Activated CD4-positive, alpha-beta T cell treated with anti-CD3 and anti-CD28 coated beads, Interleukin-2, amount 50 U/mL, for 4 hours (primary cell): ENCODE measurements around the gene VIPAS39.
A peak's percentile ranks its signal among the peaks of the same experiment; 100 is the strongest.

Source experiments
- DNase-seq, 2 experiments: peaks; one replicate each; pipeline ENCODE4 v3.0.0-alpha.2; 2020

VIPAS39 gene

DNA sequence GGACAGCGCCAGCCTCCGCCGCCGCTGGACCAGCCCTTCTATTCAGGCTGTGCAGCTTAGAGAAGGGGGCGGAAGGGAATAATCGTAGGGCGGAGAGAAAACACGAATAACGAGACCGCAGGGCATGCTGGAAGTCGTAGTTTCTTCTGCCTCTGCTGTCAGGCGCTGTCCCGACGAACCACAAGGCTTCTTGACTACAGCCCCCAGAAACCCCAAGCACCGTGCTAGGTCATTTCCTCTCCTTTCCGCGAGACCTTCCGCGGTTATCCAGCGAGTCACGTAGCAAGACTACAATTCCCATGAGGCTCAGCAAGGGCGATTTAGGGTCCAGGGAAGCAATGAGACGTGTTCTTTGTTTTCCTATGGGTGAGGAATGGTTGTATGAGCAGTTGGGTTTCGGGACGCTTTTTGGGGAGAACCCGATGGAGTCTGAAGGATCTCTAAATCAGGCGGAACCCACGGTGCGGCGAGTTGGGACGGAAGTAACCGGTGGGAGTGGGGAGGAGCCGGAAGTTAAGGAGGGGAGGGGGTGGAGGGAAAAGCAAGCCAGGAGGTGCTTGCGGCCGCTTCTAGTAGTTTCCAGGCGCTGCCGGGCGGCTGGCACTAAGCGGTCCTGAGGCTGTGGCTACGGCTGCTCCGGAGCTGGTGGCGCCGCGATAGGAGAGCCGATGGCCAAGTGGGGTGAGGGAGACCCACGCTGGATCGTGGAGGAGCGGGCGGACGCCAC is at the start of gene VIPAS39, which contains the start of gene AHSA1:
VIPAS39 (minus strand) TSS at position 80 of the 727 bp plus-strand sequence. CDS start 3,499 bp downstream, outside the sequence.
AHSA1 (plus strand) TSS at position 572 of the 727 bp plus-strand sequence; CDS start at position 669, 97 bp downstream.
- DNase-seq, result peak; percentile 88 to 91

DNA sequence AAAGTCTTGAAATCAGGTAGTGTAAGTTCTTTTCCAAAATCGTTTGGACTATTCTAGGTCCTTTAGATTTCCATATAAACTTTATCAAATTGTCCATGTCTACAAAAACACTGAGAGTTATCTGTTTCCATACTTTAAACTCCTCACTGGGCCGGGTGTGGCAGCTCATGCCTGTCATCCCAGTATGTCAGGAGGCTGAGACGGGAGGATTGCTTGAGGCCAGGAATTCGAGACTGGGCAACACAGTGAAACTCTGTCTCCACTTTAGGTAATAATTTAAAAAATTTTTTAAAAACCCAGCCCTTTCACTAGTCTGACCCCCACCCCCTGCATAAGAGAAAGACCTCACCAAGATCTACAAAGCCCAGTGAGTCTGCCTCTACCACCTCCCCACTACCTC is 47.6 kb upstream of the VIPAS39 start:
- no peak for DNase-seq

- no peak for DNase-seq
Measured at GRCh38 chr14:77503138-77503537, 45.7 kb upstream of the VIPAS39 start.

GRCh38 chr14:77502109-77502782 is 44.8 kb upstream of the VIPAS39 start:
- DNase-seq, result no peak

DNA sequence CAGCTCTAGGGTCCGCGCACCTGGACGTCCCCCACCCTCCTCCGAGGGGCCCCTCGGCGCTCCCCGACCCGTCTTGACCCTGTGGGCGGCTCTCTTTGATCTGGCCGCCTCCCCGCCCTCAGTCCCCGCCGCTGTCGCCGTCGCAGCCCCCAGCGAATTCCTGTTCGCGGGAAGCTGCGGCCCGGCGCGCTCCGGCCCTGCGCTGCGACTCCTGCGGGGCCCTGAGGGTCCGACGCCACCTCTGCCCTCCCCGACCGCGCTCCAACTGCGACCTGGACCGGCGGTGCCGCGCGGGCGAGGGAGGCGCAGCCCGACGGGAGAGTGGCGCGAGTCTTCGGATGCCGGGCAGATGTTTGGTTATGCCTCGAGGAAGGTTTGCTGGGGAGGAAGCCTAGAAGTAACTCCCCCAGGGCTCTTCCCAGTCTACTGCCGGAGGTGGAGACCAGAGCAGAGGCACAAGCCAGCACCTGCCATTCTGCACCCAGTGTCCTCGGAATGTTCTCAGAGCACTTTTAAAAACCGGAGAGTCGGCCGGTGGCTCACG is 41.7 kb upstream of the VIPAS39 start:
- no peak for DNase-seq

GRCh38 chr14:77498120-77498979 is 40.9 kb upstream of the VIPAS39 start, which contains the start of gene ISM2:
ISM2 (minus strand) TSS chr14:77498816; CDS start chr14:77498793, 23 bp downstream.
- DNase-seq, result peak; percentile 25 to 27

- no peak for DNase-seq
Measured at GRCh38 chr14:77495334-77495733, 37.9 kb upstream of the VIPAS39 start.

DNA sequence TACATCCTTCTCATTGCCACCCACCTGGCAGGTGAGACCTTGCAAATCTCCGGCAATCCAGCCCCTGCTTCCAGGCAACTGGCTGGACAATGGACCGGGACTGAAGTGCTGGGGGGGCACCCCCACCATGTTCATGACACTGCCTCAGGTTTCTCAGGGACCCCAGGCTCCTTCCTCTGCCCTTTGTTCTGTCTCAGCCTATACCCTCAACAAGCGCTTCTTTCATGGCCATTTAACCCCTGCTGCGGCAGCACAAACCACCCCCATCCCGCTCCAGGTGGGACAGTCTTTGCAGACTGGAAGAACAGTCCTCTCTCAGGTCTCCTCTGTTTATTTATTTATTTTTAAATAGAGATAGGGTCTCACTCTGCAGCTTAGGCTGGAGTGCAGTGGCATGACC is 33.7 kb upstream of the VIPAS39 start:
- no peak for DNase-seq

DNA sequence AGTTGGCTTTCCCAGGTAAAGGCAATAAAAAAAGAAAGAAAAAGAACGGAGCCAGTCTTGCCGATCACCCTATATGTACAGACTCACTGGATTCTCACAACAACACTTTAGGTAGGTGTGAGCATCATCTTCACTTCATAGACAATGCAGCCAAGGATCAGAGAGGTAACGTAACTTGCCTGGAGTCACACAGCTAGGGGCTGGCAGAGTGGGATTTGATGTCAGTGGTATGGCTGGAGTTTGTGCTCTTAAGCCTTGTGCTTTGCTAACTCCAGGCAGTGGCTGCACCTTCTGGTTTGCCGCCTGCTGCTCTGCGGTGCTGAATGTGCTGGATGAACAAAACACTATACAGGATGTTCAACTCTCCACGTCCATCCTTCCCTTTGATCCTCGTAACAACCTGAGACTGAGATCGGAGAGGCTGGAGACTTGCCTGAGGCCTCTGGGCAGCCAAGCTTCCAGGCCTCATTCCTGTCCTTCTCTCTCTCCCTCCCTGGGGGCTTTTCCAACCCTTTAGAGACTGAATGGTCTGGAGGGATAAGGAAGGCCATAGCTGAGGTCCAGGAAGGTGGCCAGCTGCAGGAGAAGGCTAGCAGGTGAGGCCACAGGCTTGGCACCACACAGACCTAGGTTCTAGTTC is 33.1 kb upstream of the VIPAS39 start:
- DNase-seq, result no peak

DNA sequence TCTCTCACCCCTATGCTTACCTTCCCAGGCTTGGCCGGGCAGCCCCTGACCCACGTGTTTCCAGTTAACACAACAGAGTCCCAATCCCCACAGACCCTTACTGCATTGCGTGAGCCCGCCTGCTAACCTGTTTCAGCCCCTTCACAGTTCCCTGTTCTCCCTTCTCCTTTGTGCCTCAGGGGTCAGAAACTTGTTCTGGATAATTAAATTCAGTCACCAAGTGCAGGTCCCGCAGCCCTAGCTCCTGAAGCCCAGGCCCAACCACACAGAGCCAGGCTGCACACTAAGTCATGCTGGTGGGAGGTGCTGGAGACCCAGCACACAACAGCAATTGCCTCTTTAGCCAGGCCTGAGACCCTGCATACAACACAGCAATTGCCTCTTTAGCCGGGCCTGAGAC is 31.6 kb upstream of the VIPAS39 start:
- no peak for DNase-seq

DNA sequence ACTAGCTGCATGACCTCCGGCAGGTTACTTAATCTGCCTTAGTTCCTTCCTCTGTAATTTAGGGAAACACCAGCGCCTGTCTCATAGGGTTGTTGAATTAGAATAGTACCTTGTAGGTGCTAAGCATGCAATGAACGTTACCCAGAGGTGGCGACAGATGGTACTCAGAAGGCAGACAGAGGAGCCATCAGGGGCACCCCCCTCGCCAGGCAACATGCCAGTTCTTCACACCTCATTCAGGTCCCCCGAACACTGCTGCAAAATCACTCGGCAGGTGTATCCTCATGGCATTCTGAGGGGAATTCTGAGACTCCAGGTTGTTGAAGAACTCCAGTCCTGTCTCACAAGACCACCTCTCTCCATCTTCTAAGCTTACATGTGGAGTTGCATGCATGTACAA is 31.2 kb upstream of the VIPAS39 start:
- no peak for DNase-seq

DNA sequence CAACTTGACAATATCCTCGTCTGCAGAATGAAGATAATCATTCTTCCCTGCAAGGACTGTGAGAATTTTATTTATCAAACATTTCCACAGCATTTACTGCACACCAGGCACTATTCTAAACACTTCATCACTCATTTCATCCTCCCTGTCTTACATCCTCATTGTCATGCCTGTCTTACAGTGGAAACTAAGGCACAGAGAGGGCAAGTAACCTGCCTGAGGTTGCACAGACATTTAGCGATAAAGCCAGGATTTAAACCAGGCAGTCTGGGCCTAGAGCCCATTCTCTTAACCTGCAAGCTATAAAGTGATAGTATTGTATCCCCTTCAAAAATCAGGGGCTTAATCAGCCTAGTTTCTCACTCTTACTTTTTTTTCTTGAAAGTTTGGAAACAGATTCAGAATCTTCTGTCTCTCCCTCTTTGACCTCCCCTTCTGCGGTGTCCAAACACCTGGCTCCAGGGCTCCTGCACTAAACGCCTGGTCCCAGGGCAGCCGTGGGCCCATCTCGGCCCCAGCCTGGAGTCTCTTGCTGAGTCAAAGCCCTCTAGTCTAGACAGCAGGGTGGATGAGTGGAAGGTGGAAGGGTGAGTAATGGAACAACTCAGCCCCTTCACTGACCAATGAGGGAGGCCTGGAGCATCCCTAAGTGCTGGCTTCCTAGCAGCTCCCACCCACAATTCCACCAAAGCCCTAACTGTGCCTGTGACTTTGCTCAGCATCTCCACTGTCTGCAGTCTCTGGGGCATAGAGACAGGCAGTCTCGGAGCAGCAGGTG is 28.7 kb upstream of the VIPAS39 start:
- DNase-seq, result no peak

DNA sequence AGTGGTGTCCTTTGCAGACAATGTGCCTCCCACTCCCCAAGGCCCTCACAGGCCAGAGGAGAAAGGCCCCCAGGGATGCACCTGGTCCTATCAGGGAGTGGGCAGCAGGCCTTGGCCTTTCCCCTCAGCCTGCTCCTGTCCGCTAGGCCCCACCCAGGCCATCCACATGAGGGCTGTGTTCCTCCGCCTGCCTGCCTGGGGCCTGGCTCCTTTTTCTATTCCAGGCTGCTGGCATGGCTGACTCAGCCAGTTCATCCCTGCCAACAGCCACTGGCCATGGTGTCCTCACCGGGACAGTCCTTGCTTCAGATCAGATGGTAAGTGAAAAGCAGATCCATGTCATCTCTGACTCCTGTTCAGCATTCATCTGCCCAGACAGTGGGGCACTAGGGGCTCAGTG is 27.9 kb upstream of the VIPAS39 start:
- DNase-seq, result no peak

DNA sequence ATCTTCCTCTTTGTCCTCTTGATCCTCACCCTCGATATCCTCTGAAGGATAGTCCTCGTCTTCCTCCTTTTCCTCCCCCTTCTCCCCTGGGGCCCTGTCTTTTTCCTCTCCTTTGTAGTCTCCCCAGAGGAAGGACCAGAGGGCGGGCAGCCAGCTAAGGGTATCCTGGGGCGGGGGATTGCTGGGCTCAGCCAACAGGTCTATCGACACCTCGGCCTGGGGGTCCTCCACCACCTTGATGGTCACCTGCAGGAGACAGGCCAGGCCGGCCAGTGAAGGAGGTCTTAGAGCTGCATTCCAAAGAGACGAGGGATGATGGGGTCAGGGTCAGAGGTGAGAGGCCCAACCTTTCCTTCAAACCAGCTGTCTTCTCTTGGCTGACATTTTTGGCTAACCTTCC is 25.0 kb upstream of the VIPAS39 start:
- no peak for DNase-seq

DNA sequence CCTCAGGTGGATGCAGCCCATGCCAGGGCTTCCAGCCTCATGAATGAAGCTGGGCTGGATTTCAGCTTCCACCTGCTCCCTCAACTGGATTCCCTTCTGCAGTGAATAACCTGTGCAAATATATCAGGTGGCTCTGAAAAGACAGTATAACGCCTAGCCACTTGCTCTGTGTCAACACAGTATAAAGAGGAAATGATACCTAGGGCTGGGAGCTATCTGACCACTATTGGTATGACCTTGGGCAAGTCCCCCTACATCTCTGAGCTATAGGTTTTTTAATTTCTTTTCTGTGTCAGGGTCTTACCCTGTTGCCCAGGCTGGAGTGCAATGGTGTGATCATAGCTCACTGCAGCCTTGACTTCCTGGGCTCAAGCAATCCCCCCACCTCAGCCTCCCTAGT is 21.4 kb upstream of the VIPAS39 start:
- DNase-seq, result no peak

DNA sequence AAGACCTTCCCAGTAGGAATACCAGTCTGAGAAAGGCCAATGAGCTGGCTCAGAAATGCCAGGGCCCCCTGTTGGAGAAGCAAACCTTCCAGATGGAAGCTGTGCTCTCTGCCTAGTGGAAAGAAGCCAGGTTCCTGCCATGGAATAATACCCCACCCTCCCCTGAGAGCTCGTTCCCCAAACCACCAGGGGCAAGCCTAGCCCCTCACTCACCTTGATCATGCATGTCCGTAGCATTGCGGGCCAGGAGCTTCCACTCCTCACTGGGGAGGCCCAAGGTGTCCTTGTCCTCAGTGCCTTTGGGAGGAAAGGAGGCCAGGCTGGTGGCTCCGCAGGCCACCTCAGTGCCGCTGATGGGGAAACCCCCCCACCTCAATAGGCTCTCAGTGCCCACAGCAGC is 20.6 kb upstream of the VIPAS39 start:
- no peak for DNase-seq

- DNase-seq, result no peak
Measured at GRCh38 chr14:77475432-77476115, 18.2 kb upstream of the VIPAS39 start.

DNA sequence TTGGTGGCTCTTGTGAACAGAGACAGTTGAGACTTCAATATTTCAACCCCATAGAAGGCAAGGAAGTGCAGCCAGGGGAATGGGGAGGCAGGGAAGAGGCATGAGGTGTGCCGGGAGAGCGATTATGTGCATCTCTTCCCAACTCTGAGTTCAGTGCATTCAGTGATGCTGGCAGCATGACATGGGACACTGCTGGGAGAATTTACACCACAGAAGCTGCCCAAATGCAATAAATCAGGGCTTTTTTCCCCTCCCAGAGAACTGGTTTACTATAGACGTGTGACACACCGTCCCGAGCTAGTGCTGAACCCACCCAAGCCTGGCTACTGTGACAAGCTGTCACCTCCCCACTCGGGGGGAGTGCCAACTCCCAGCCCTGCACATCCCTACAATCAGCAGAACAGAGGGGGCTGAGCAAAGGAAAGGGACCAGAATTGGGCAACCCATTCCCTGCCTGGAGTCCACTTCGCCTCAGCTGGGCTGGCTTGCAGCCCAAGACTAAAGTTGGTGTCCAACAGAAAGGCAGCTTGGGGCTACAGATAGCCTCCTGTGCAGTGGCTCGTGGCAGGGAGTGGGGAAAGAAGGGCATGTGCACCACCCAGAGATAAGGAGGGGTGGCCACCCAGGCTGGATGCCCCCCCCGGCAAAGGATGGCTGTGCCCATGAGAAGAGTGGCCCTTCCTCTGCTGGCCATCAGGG is 17.2 kb upstream of the VIPAS39 start:
- DNase-seq, result no peak

DNA sequence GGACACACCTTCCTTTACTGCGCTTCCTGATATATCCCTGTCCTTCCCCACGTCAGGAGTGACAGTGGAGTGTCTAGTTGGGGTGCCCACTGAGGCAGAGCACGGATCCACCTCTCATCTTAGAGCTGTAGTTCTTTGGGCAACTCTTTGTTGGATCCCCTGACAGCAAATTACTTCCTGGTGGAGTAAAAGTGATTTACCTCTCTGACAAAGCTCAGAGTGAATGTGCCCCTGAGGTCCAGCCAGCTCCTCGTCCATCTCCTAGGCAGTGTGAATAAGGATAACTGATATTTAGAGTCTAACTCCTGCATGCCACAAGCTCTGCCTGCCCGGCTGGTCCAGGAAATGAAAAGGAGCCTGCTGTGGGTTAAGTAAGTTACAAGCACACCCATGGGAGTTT is 16.5 kb upstream of the VIPAS39 start:
- DNase-seq, result no peak

DNA sequence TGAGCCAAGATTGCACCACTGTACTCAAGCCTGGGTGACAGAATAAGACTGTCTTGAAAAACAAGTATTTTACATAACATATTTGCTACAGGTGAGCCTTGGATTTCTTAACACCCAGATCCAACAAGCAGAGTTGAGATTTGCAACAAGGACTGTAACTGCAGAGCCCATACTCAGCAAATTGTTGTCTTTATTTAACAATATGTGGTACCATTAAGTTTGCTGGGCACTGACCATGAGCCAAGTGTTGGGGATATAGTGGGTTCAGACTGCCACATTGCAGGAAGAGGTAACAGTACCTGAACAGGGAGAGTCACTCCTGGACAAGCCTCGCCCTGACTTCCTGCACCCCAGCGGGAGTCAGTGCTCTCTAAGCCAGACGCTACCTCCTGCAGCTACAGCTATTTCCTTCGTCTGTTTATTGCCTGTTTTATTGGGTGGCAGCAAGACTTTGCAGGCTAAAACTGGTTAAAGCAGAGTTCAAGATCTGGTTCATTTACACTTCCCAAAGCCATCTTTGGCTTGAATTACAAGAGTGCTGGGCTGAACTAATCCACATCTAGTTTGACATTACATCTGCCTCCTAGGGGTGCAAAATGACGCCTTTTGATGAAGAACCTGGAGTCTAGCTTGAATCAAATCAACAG is 12.9 kb upstream of the VIPAS39 start:
- DNase-seq, result no peak
